Colonic mucosa (tissue), 4 donors: ENCODE results near the gene UGGT2. TPM values are rescaled to one million over a fixed set of nuclear protein-coding genes. Genes with fewer than 3 reads are reported as not detected.
"Not testable (repeated sequence)": the region's sequence is repeated elsewhere in the genome, so short reads cannot be mapped to it uniquely, and the experiment has no call there.

Source experiments
- DNase-seq: peaks from one replicate; pipeline ENCODE4 v3.0.0-alpha.2; 2020
- H3K27ac ChIP-seq: fragments of 200-600 bp; one replicate; pipeline ENCODE4 v1.8.0; 2021
- H3K27me3 ChIP-seq: fragments of 200-600 bp; one replicate; pipeline ENCODE4 v1.8.0; 2021
- H3K36me3 ChIP-seq: fragments of 200-600 bp; one replicate; pipeline ENCODE4 v1.8.0; 2021
- H3K4me1 ChIP-seq: fragments of 200-600 bp; one replicate; pipeline ENCODE4 v1.8.0; 2021; ENCODE audit warnings: mild to moderate bottlenecking
- H3K4me3 ChIP-seq: fragments of 200-600 bp; one replicate; pipeline ENCODE4 v1.8.0; 2021
- H3K9ac ChIP-seq, 2 donors: one replicate each; pipeline ENCODE4 v1.7.0; 2013; ENCODE audit warnings: control low read depth in 2 of 2, low read depth in 2 of 2, low read length in 2 of 2
- H3K9me3 ChIP-seq: fragments of 200-600 bp; one replicate; pipeline ENCODE4 v1.8.0; 2021
- CTCF ChIP-seq: fragments of 200-600 bp; IDR thresholded peaks from one replicate; pipeline ENCODE4 v1.8.0; 2022; ENCODE audit warnings: antibody characterized with exemption, mild to moderate bottlenecking
- intact Hi-C: fragments of 100-400 bp; cut with DNase I; formaldehyde crosslinking; loops from one replicate; pipeline ENCODE4 v1.14.1; 2022
- total RNA-seq, 2 donors: library from RNA; stranded (reverse); fragmentation: NEBNext Ultra II Directional in 1 of 2; extraction: Animal tissue kit (Norgen Biotek cat#: 25700) in 1 of 2; gene quantifications; one replicate each; pipeline ENCODE4 v1.2.1, GENCODE V29; 2021
- donor health status: healthy.
- donor health status: DM: no; HTN: no; CAD: no.
- donor health status: DM: no; HTN: no; CAD: no.

The UGGT2 gene
- total RNA-seq, 2 donors from 2014 or later = 16.3 to 18.0 TPM

GRCh38 chr13:95865080-95865615 is 188.1 kb downstream of the UGGT2 start:
- no peaks in the 10 kb centered on the region for H3K4me1 ChIP-seq
- H3K36me3 ChIP-seq = no peaks in the 10 kb centered on the region
- no peak overlapping the region for H3K4me3 ChIP-seq
- no peak overlapping the region for H3K27ac ChIP-seq
- DNase-seq = no peak
- H3K27me3 ChIP-seq = no peaks in the 10 kb centered on the region
- intact Hi-C loops = no loop called here
- no peak for TF ChIP-seq CTCF
- no peak overlapping the region for H3K9ac ChIP-seq
- no peaks in the 10 kb centered on the region for H3K9me3 ChIP-seq

GRCh38 chr13:95862408-95862807 is 190.8 kb downstream of the UGGT2 start:
- no peak overlapping the region for H3K4me3 ChIP-seq
- H3K27me3 ChIP-seq = no peaks in the 10 kb centered on the region
- intact Hi-C loops = no loop called here
- no peak overlapping the region for H3K27ac ChIP-seq
- H3K4me1 ChIP-seq = no peaks in the 10 kb centered on the region
- no peaks in the 10 kb centered on the region for H3K36me3 ChIP-seq
- TF ChIP-seq CTCF = no peak
- no peaks in the 10 kb centered on the region for H3K9me3 ChIP-seq
- no peak for DNase-seq
- H3K9ac ChIP-seq = no peak overlapping the region

GRCh38 chr13:95861296-95861695 is 191.9 kb downstream of the UGGT2 start:
- no peaks in the 10 kb centered on the region for H3K27me3 ChIP-seq
- no peak for TF ChIP-seq CTCF
- H3K36me3 ChIP-seq = no peaks in the 10 kb centered on the region
- no peaks in the 10 kb centered on the region for H3K9me3 ChIP-seq
- H3K4me3 ChIP-seq = no peak overlapping the region
- intact Hi-C loops = no loop called here
- H3K27ac ChIP-seq = no peak overlapping the region
- no peak overlapping the region for H3K9ac ChIP-seq
- DNase-seq = no peak
- H3K4me1 ChIP-seq = no peaks in the 10 kb centered on the region

- intact Hi-C loops = no loop called here
- DNase-seq = no peak
Observed at GRCh38 chr13:95858286-95859075, 194.7 kb downstream of the UGGT2 start.

GRCh38 chr13:95845656-95846055 is 207.5 kb downstream of the UGGT2 start:
- H3K9me3 ChIP-seq, H3K4me1 ChIP-seq, H3K9ac ChIP-seq, H3K36me3 ChIP-seq, H3K27ac ChIP-seq, intact Hi-C loops, H3K4me3 ChIP-seq, H3K27me3 ChIP-seq, DNase-seq: not testable (repeated sequence)

More at GRCh38 chr13:95858286-95859075, 194.7 kb downstream of the UGGT2 start:
- H3K27me3 ChIP-seq = no peaks in the 10 kb centered on the region
- no peak overlapping the region for H3K4me3 ChIP-seq
- no peaks in the 10 kb centered on the region for H3K36me3 ChIP-seq
- no peak for TF ChIP-seq CTCF
- H3K9ac ChIP-seq = no peak overlapping the region
- no peak overlapping the region for H3K27ac ChIP-seq
- H3K9me3 ChIP-seq = no peaks in the 10 kb centered on the region
- H3K4me1 ChIP-seq = no peaks in the 10 kb centered on the region

- H3K9me3 ChIP-seq = no peaks in the 10 kb centered on the region
- H3K4me1 ChIP-seq = no peaks in the 10 kb centered on the region
- no peak overlapping the region for H3K4me3 ChIP-seq
- H3K36me3 ChIP-seq = no peaks in the 10 kb centered on the region
- TF ChIP-seq CTCF = no peak
- no peak overlapping the region for H3K9ac ChIP-seq
- no peak overlapping the region for H3K27ac ChIP-seq
- H3K27me3 ChIP-seq = no peaks in the 10 kb centered on the region
- DNase-seq = no peak
- intact Hi-C loops = no loop called here
Observed at GRCh38 chr13:95842898-95843297, 210.3 kb downstream of the UGGT2 start.
